H1 (cell line): Measurements from ENCODE around the gene IRF7. TPM values are rescaled to one million over a fixed set of nuclear protein-coding genes. Genes with fewer than 3 reads are reported as not detected.

Source experiments
- CTCF ChIA-PET: fragments of 300-600 bp; sonication (Branson Sonifier 250); formaldehyde crosslinking; loops from one replicate; lab custom pipeline; 2021; ENCODE audit not compliant: partially characterized antibody; lab: Charles Lee
- POLR2A ChIA-PET: fragments of 300-600 bp; sonication (Branson Sonifier 250); formaldehyde crosslinking; loops from one replicate; lab custom pipeline; 2021; ENCODE audit warnings: inconsistent platforms; ENCODE audit not compliant: partially characterized antibody; lab: Charles Lee
- DNase-seq, 2 experiments: peaks; one replicate each; pipeline versions ENCODE4 v3.0.0 to v3.0.0-alpha.2; 2010 to 2022; ENCODE audit warnings: low spot score in 2 of 2, low read depth in 1 of 2, mixed read lengths in 1 of 2
- FAIRE-seq: peaks from 2 replicates; lab custom pipeline; 2011; peaks lifted over from hg19 to GRCh38; lab: Jason Lieb, UNC
- H2AFZ ChIP-seq: 2 replicates; pipeline ENCODE4 v1.8.1; 2012; ENCODE audit warnings: low read length, inconsistent platforms
- H2AK5ac ChIP-seq: 2 replicates; pipeline ENCODE4 v1.6.1; 2013; ENCODE audit warnings: low read depth, low read length
- H2BK120ac ChIP-seq: replicated peaks from 2 replicates; pipeline ENCODE3; 2013; ENCODE audit warnings: low read depth, low read length, inconsistent platforms
- H2BK12ac ChIP-seq: 2 replicates; pipeline ENCODE4 v1.6.1; 2013; ENCODE audit warnings: low read depth, low read length
- H2BK15ac ChIP-seq: 2 replicates; pipeline ENCODE4 v1.6.1; 2013; ENCODE audit warnings: low read length
- H2BK20ac ChIP-seq: 2 replicates; pipeline ENCODE4 v1.6.1; 2013; ENCODE audit warnings: low read length
- H2BK5ac ChIP-seq: 2 replicates; pipeline ENCODE4 v1.6.1; 2013; ENCODE audit warnings: low read depth, low read length
- H3K14ac ChIP-seq: 2 replicates; pipeline ENCODE4 v1.6.1; 2013; ENCODE audit warnings: inconsistent platforms; ENCODE audit not compliant: insufficient read length
- H3K18ac ChIP-seq: 2 replicates; pipeline ENCODE4 v1.6.1; 2013; ENCODE audit warnings: low read length; ENCODE audit errors: extremely low read depth
- H3K23ac ChIP-seq: 2 replicates; pipeline ENCODE4 v1.6.1; 2013; ENCODE audit warnings: inconsistent platforms; ENCODE audit not compliant: insufficient read length
- H3K23me2 ChIP-seq: 2 replicates; pipeline ENCODE4 v1.6.1; 2013; ENCODE audit warnings: low read depth, low read length
- H3K27ac ChIP-seq: 2 replicates; pipeline ENCODE4 v1.6.1; 2011; ENCODE audit warnings: low read depth, low read length, inconsistent platforms
- H3K27me3 ChIP-seq, 4 experiments: replicated peaks in 1 of 4; 1 replicate in 1 of 4; 2 replicates in 3 of 4; pipeline versions ENCODE4 v1.6.1 to v1.8.1; 2011 to 2013; ENCODE audit warnings: low read length in 3 of 4, mild to moderate bottlenecking in 3 of 4, inconsistent platforms in 2 of 4, mixed read lengths in 2 of 4, moderate library complexity in 1 of 4; ENCODE audit not compliant: control insufficient read depth in 3 of 4, insufficient read depth in 3 of 4; ENCODE audit errors: extremely low read depth in 1 of 4
- H3K36me3 ChIP-seq, 4 experiments: 2 replicates each; pipeline versions ENCODE4 v1.6.1 to v1.8.1; 2011 to 2013; ENCODE audit warnings: mild to moderate bottlenecking in 4 of 4, low read length in 3 of 4, moderate library complexity in 2 of 4, control low read depth in 1 of 4, inconsistent platforms in 1 of 4; ENCODE audit not compliant: insufficient read depth in 4 of 4, control insufficient read depth in 2 of 4
- H3K4ac ChIP-seq: replicated peaks from 2 replicates; pipeline ENCODE3; 2013; ENCODE audit warnings: low read length, low read depth, mixed read lengths, inconsistent platforms; ENCODE audit not compliant: insufficient read length
- H3K4me1 ChIP-seq, 4 experiments: replicated peaks in 1 of 4; 1 replicate in 1 of 4; 2 replicates in 3 of 4; pipeline versions ENCODE4 v1.6.1 to v1.8.1; 2011 to 2013; ENCODE audit warnings: low read length in 3 of 4, inconsistent platforms in 2 of 4, mixed read lengths in 1 of 4; ENCODE audit not compliant: insufficient read depth in 4 of 4, control insufficient read depth in 3 of 4
- H3K4me2 ChIP-seq, 2 experiments: 2 replicates each; pipeline versions ENCODE4 v1.6.1 to v1.8.1; 2011 to 2013; ENCODE audit warnings: low read depth in 2 of 2, low read length in 2 of 2, control low read depth in 1 of 2, inconsistent platforms in 1 of 2, mild to moderate bottlenecking in 1 of 2; ENCODE audit not compliant: insufficient read depth in 1 of 2
- H3K4me3 ChIP-seq, 4 experiments: fragments of 200-600, 300-600 bp in 1 of 4; sonication (generic), shearing (Covaris generic), sonication (Bioruptor Twin) in 1 of 4; 2 replicates each; pipeline versions ENCODE4 v1.5.1 to v1.8.1; 2011 to 2016; ENCODE audit warnings: low read length in 4 of 4, low read depth in 3 of 4, control low read depth in 2 of 4, inconsistent platforms in 2 of 4, mild to moderate bottlenecking in 2 of 4, mixed read lengths in 1 of 4, moderate library complexity in 1 of 4; ENCODE audit not compliant: insufficient read depth in 2 of 4; ENCODE audit errors: extremely low read depth in 1 of 4
- H3K56ac ChIP-seq: replicated peaks from 2 replicates; pipeline ENCODE3; 2013; ENCODE audit warnings: low read depth, mild to moderate bottlenecking, mixed read lengths, low read length, inconsistent platforms; ENCODE audit not compliant: insufficient read length
- H3K79me1 ChIP-seq: 2 replicates; pipeline ENCODE4 v1.6.1; 2013; ENCODE audit warnings: low read depth, low read length, control low read depth
- H3K79me2 ChIP-seq, 2 experiments: 2 replicates each; pipeline versions ENCODE4 v1.6.1 to v1.8.1; 2012 to 2013; ENCODE audit warnings: low read length in 2 of 2, mild to moderate bottlenecking in 2 of 2, inconsistent platforms in 1 of 2; ENCODE audit not compliant: insufficient read depth in 2 of 2, control insufficient read depth in 1 of 2
- H3K9ac ChIP-seq, 4 experiments: replicated peaks in 1 of 4; 1 replicate in 1 of 4; 2 replicates in 3 of 4; pipeline versions ENCODE4 v1.6.1 to v1.8.1; 2011 to 2013; ENCODE audit warnings: low read depth in 3 of 4, low read length in 3 of 4, control low read depth in 2 of 4, mild to moderate bottlenecking in 2 of 4, moderate library complexity in 2 of 4, inconsistent platforms in 1 of 4; ENCODE audit errors: extremely low read depth in 1 of 4
- H3K9me3 ChIP-seq, 2 experiments: 2 replicates each; pipeline versions ENCODE4 v1.6.1 to v1.8.1; 2012 to 2013; ENCODE audit warnings: mild to moderate bottlenecking in 2 of 2, moderate library complexity in 2 of 2, control low read depth in 1 of 2, inconsistent platforms in 1 of 2, low read depth in 1 of 2, low read length in 1 of 2, mixed read lengths in 1 of 2; ENCODE audit not compliant: insufficient read depth in 2 of 2
- H4K20me1 ChIP-seq, 2 experiments: replicated peaks in 1 of 2; 2 replicates each; pipeline versions ENCODE3 to v1.8.1; 2011 to 2013; ENCODE audit warnings: inconsistent platforms in 2 of 2, low read length in 2 of 2, mild to moderate bottlenecking in 1 of 2; ENCODE audit not compliant: insufficient read depth in 2 of 2, control insufficient read depth in 1 of 2
- H4K5ac ChIP-seq: 2 replicates; pipeline ENCODE4 v1.6.1; 2013; ENCODE audit warnings: low read length, low read depth, mixed read lengths, inconsistent platforms; ENCODE audit not compliant: insufficient read length
- H4K8ac ChIP-seq: 2 replicates; pipeline ENCODE4 v1.8.0; 2013; ENCODE audit warnings: mild to moderate bottlenecking, moderate library complexity, low read length, inconsistent platforms; ENCODE audit not compliant: insufficient read depth; ENCODE audit errors: extremely low read depth
- H4K91ac ChIP-seq: replicated peaks from 2 replicates; pipeline ENCODE3; 2013; ENCODE audit warnings: low read length, mixed read lengths, inconsistent platforms; ENCODE audit not compliant: insufficient read length
- BACH1 ChIP-seq: IDR thresholded peaks from 2 replicates; pipeline ENCODE4 v1.6.1; 2012; ENCODE audit warnings: low read length, improper control_type of control experiment
- BCL11A ChIP-seq, 2 experiments: IDR thresholded peaks; one replicate each; pipeline ENCODE4 v1.6.1; 2011; ENCODE audit warnings: low read depth in 2 of 2, low read length in 2 of 2, mild to moderate bottlenecking in 2 of 2
- CTCF ChIP-seq, 3 experiments: IDR thresholded peaks; 1 replicate in 2 of 3; 2 replicates in 1 of 3; pipeline versions ENCODE4 v1.5.1 to v1.6.1; 2011; ENCODE audit warnings: low read length in 3 of 3, mild to moderate bottlenecking in 3 of 3, inconsistent platforms in 2 of 3, low read depth in 1 of 3, moderate library complexity in 1 of 3; ENCODE audit not compliant: insufficient read depth in 1 of 3; ENCODE audit errors: control extremely low read depth in 1 of 3
- EZH2 ChIP-seq: fragments of 200-600 bp; sonication (generic); IDR thresholded peaks from 2 replicates; pipeline ENCODE4 v1.7.1; 2012; ENCODE audit warnings: low read depth, mild to moderate bottlenecking, moderate library complexity, low read length, inconsistent platforms; ENCODE audit not compliant: severe bottlenecking
- TBP ChIP-seq: IDR thresholded peaks from 2 replicates; pipeline ENCODE4 v1.6.1; 2011; ENCODE audit warnings: low read depth, low read length, improper control_type of control experiment
- ZNF274 ChIP-seq: IDR thresholded peaks from 2 replicates; pipeline ENCODE4 v1.7.0; 2012; ENCODE audit warnings: low read length, borderline replicate concordance; ENCODE audit errors: extremely low read depth
- WGBS, 2 experiments: shearing (Covaris generic) in 1 of 2; methylation state at CpG; one replicate each; pipeline versions ENCODE4 v1.1.6 to v1.1.7; 2013 to 2015; ENCODE audit warnings: low lambda C conversion rate in 2 of 2, mixed read lengths in 2 of 2, inconsistent platforms in 1 of 2, low coverage in 1 of 2, missing lambda C conversion rate in 1 of 2; ENCODE audit not compliant: insufficient replicate concordance in 2 of 2, insufficient coverage in 1 of 2, insufficient read length in 1 of 2; ENCODE audit errors: extremely low coverage in 1 of 2, missing lambda C conversion rate in 1 of 2; 5-methylcytosine and 5-hydroxymethylcytosine counted together
- polyA plus RNA-seq, 7 experiments: library from polyadenylated mRNA; depleted of rRNA in 3 of 7; stranded (reverse) in 5 of 7; unstranded in 2 of 7; fragments of >200 nt in 5 of 7; fragments of 200-250 nt in 2 of 7; gene quantifications; 1 replicate in 5 of 7; 2 replicates in 1 of 7; 4 replicates in 1 of 7; pipeline versions ENCODE4 v1.2.1 to v1.2.3, GENCODE V29; 2011 to 2013; ENCODE audit warnings: missing spikeins in 2 of 7, mixed read lengths in 2 of 7
- total RNA-seq: library from RNA; stranded (reverse); fragmentation: NEBNext Ultra II Directional; extraction: Animal tissue kit (Norgen Biotek cat#: 25700); gene quantifications from 2 replicates; pipeline ENCODE4 v1.2.1, GENCODE V29; 2021
- TF ChIP-seq, protein P1 (sequence below): IDR thresholded peaks from 2 replicates; pipeline ENCODE4 v1.6.1; 2011; ENCODE audit warnings: low read length, improper control_type of control experiment

Gene IRF7
- total and polyA plus RNA-seq, 2 of the 8 experiments (the other 6 are each of a cell fraction or from before 2014, with no cell fraction given): 9.1 to 9.6 TPM

DNA sequence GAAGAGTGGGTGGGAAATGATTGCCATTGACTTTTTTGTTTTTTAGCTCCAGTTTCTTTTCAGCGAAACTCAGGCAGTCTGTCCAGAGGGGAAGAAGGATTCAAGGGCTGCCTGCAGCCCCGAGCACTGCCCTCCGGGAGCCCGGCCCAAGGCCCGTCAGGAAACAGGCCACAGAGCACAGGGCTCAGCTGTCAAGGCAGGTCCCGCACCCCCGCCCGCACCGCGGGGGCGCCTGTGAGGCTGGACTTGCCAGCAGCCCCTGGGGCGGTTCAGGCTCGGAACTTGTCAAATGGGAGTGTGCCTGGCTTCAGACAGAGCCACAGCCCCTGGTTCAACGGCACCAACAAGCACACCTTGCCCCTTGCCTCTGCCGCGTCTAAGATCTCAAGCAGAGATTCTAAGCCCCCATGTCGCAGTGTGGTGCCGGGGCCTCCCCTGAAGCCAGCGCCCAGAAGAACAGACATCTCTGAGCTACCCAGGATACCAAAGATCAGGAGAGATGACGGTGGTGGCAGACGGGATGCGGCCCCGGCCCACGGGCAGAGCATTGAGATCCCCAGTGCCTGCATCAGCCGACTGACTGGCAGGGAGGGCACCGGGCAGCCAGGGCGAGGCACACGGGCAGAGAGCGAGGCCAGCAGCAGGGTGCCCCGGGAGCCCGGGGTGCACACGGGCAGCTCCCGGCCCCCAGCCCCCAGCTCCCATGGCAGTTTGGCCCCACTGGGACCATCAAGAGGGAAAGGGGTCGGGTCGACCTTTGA lies 8.6 kb downstream of the IRF7 start:
- H3K9me3 ChIP-seq: no peaks in the 10 kb centered on the region
- H3K4ac ChIP-seq: no peak overlapping the region
- H2BK5ac ChIP-seq: no peak overlapping the region; the same call in 1 of the 2 replicates
- DNase-seq: no peak
- H3K4me1 ChIP-seq: no peaks in the 10 kb centered on the region
- H4K91ac ChIP-seq: no peak overlapping the region
- CTCF ChIA-PET: interaction anchor here (0.5 to 1.7 kb wide), 7 partner anchors 9 to 234 kb away, joined by 3 to 5 read pairs (median 4); partner anchors contain the start of gene IRF7
- no peak overlapping the region for H3K23ac ChIP-seq
- no peak overlapping the region for H3K14ac ChIP-seq
- H3K4me3 ChIP-seq: no peak overlapping the region
- FAIRE-seq: no peak
- H4K5ac ChIP-seq: no peak overlapping the region
- 95% methylated on average over 34 of the region's 35 CpGs; no CpG with 5 or more reads in 1 of the 2 experiments for WGBS, 2 experiments
- POLR2A ChIA-PET: interaction anchor here (1.0 to 1.7 kb wide), 4 partner anchors 18 to 32 kb away, joined by 3 to 5 read pairs (median 4); no protein-coding TSS in a partner anchor
- peaks cover 11 to 22% of the 10 kb centered on the region in 2 experiments for H4K20me1 ChIP-seq
- TF ChIP-seq ZNF274: no peak
- TF ChIP-seq BACH1: no peak
- TF ChIP-seq EZH2: no peak
- TF ChIP-seq, protein P1, sequence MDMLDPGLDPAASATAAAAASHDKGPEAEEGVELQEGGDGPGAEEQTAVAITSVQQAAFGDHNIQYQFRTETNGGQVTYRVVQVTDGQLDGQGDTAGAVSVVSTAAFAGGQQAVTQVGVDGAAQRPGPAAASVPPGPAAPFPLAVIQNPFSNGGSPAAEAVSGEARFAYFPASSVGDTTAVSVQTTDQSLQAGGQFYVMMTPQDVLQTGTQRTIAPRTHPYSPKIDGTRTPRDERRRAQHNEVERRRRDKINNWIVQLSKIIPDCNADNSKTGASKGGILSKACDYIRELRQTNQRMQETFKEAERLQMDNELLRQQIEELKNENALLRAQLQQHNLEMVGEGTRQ: no peak
- TF ChIP-seq TBP: no peak
- TF ChIP-seq CTCF (IDR thresholded peaks at IDR 0.05; ENCODE audit: control extremely low read depth in 1 of 3, insufficient read depth in 1 of 3, low read depth in 1 of 3, low read length in 3 of 3): no peak
- no peak for TF ChIP-seq BCL11A (IDR thresholded peaks at IDR 0.05; ENCODE audit: low read depth in 2 of 2, low read length in 2 of 2)
- TF ChIP-seq, all 59 proteins: peak for 0
- Histone ChIP-seq H2AFZ (no peak overlapping the region), H3K27me3 (no peaks in the 10 kb centered on the region), H3K18ac (no peak overlapping the region), H2BK20ac (no peak overlapping the region), H3K56ac (no peak overlapping the region), H3K79me2 (no peaks in the 10 kb centered on the region), H3K79me1 (peaks cover 7% of the 10 kb centered on the region; the same call in 1 of the 2 replicates), H2BK120ac (no peak overlapping the region), H3K9ac (no peak overlapping the region), H2BK15ac (no peak overlapping the region), H4K8ac (no peak overlapping the region), H2BK12ac (no peak overlapping the region), H3K27ac (no peak overlapping the region), H3K23me2 (no peaks in the 10 kb centered on the region), H3K4me2 (no peak overlapping the region), H3K36me3 (peaks cover 31 to 84% (median 66%) of the 10 kb centered on the region in 4 experiments), H2AK5ac (no peak overlapping the region)
